ENCODE data around the gene PDE4C. TPM values are rescaled to one million over a fixed set of nuclear protein-coding genes. Genes with fewer than 3 reads are reported as not detected.

The PDE4C gene
- total RNA-seq, 1 donor from 2014 or later: 0.51 TPM

- DNase-seq: no peak
These were observed 28.9 kb downstream of the PDE4C start for GRCh38 chr19:18197306-18197705.

- DNase-seq: no peak
These were observed 29.8 kb downstream of the PDE4C start for GRCh38 chr19:18196511-18196845.

GRCh38 chr19:18194554-18195238 is 31.5 kb downstream of the PDE4C start:
- DNase-seq: peak; percentile 56

DNA sequence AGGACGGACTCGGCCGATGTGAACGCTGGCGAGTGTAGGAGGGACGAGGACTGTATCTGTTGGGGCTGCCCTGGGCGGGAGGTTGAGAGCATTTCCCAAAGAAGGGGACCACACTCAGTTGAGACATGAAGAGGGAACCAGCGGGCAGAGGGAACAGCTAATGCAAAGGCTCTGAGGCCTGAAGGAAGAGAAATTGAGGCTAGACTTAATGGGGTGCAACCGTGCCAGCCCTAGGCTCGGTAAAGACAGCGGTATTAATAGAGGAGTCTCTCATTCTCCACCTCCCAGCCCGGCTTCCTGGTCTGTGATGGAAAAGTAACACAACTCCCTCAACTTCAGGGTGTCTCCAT is 32.1 kb downstream of the PDE4C start:
- no peak for DNase-seq

GRCh38 chr19:18193388-18194180 is 32.7 kb downstream of the PDE4C start:
- no peak for DNase-seq

DNA sequence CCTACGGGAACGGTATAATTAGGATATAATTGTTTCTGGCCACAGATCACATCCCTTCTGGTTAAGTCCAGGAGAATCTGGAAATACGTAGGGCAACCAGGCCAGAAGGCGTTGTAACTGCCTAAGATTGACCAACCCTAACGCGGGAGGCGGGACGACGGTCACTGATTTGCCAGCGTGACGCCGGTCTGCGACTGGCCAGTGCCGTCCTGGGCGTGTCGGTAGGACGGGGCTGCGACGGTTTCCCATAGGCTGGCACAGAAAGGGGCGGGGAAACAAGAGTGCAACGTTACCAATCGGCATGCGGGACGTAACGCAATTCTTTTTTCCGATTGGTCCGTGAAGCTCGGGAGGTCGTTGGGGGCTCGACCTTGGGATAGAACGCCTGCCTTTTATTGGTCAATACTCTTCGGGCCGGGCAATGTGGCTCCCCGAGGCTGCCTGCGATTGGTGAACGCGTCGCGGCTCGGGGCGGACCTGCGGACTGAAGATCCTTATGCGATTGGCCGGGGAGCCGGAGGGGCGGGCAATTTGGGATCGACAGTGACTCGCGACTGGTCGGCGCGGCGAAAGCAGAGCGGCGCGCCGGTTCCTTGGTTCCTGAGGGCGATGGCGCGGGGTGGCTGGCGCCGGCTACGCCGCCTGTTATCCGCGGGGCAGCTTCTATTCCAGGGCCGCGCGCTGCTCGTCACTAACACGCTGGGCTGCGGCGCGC is 33.4 kb downstream of the PDE4C start, which contains the start of gene MPV17L2:
Gene MPV17L2 (plus strand): TSS at position 546 of the 715 bp plus-strand sequence. CDS start 64 bp downstream, at position 610.
- DNase-seq: peak; percentile 100

DNA sequence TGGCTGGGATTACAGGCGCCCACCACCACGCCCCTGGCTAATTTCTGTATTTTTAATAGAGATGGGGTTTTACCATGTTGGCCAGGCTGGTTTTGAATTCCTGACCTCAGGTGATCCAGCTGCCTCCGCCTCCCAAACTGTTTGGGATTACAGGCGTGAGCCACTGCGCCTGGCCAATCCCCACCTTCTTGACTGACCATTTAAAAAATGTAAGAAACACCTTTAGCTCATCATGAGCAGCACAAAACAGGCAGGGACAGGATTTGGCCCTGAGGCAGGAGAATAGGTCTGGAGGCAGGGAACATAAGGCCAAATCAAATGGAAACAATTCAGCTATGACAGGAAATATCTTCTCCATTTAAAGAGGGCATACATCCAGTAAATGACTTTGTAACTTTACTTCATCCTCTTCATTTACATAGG is 34.6 kb downstream of the PDE4C start:
- no peak for DNase-seq

DNA sequence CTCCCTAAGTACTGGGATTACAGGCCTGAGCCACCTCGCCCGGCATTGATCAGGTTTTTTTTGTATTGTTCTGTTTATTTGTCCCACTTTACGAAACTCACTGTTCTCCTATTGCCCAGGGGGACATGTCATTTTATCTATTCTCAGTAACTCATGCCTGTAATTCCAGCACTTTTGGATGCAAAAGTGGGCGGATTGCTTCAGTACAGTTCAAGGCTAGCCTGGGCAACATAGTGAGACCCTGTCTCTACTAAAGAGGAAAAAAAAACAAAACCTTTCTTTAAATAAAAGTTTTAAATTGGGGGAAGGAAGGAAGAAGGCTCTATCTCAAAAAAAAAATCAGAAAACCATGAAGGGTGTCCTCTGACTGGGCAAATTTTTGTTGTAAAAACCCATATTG is 36.0 kb downstream of the PDE4C start:
- no peak for DNase-seq

DNA sequence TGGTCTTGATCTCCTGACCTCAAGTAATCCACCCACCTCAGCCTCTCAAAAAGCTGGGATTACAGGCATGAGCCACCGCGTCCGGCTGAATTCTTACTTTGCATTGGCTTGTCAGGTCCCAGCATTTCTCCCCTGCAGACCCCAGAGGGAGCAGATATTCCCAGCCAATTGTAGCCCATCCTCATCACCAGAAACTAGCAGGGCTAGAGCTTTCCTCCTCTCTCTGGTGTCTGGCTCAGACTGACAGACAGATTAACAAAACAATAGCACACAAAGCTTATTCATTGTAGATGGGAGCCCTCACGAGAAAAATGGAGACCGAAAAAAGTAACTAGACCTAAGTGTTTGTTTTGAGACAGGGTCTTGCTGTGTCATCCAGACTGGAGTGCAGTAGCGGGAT is 40.7 kb downstream of the PDE4C start:
- no peak for DNase-seq

DNA sequence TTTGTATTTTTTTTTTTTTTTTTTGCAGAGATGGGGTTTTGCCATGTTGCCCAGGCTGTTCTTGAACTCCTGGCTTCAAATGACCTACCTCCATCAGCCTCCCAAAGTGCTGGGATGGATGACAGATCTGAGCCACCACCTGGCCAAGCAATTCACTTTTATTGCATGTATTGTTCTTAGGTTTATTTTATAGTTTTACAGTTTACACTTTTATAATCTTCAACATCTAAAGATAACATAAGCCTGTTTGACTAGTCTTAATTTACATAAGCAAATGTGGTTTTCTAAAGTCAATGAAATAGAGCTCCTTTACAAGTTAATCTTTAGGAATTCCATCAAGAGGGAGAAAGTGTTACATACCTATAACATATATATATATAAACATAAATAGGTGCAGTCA is 42.7 kb downstream of the PDE4C start:
- DNase-seq: no peak

DNA sequence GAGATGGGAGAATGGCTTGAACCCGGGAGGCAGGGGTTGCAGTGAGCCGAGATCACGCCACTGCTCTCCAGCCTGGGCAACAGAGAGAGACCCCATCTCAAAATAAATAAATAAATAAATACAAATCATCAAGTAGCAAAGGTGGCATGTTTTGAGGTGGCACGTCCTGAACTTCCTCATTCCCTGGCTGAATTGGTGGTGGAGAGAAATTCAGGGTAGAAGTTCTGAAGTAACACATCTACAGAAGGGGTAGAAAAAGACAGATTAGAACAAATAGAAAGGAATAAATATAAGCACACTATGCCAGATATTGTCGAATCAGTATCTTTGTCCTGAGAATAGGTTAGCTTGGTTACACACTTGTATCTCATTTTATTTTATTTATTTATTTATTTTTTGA is 46.3 kb downstream of the PDE4C start:
- no peak for DNase-seq

DNA sequence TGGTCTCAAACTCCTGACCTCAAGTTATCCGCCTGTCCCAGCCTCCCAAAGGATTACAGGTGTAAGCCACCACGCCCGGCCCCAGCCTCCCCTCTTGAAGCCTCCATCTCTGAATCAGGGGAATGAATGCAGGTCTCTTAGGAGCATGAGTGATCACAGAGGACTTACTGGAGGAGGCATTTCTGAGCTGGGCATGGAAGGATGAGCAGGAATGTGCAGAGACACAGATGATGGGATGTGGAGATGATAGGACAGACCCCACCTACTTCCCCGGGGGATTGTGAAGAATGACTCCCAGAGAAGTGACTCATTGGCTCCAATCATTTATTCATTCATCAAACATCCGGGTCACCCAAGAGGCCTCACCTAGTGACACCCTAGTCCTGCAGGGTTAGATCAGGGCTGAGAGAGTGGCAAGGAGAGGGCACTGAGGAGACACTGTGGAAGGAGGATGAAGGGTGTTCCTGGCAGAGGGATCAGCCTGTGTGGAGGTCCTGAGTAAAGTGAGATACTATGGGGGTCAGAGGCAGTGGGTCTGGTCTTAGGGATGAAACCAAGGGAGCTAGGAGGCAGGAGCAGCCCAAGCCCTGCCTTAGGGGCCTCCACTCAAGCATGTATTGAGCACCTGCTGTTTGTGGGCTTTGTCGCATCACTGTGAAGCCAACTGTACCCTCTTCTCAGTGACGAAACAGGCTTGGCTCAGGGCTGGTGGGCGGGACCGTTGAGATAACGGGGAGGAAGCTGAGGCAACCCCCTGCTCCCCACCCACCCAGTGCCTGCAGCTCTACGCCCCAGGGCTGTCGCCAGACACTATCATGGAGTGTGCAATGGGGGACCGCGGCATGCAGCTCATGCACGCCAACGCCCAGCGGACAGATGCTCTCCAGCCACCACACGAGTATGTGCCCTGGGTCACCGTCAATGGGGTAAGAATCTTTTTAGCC is 49.6 kb downstream of the PDE4C start:
- DNase-seq: no peak

GRCh38 chr19:18174983-18175382 is 51.3 kb downstream of the PDE4C start:
- no peak for DNase-seq

Other genes with a start within 250 kb of the PDE4C start
- gene ARRDC2, start 218.3 kb downstream of the PDE4C start, total RNA-seq: 68.7 and 107 TPM in 2 replicates
- gene IL12RB1, start 139.5 kb downstream of the PDE4C start, total RNA-seq: 0.34 and 0.74 TPM in 2 replicates
- 2.2 and 3.7 TPM in 2 replicates for gene MAST3, start 128.7 kb downstream of the PDE4C start, total RNA-seq
- 4.8 and 9.7 TPM in 2 replicates for gene PIK3R2, start 73.3 kb downstream of the PDE4C start, total RNA-seq
- 8.0 and 8.5 TPM in 2 replicates for gene IFI30, start 52.6 kb downstream of the PDE4C start, total RNA-seq
- 15.3 and 19.3 TPM in 2 replicates for gene MPV17L2, start 33.2 kb downstream of the PDE4C start, total RNA-seq
- 0.17 and 0.93 TPM in 2 replicates for gene RAB3A, start 22.4 kb downstream of the PDE4C start, total RNA-seq
- gene IQCN, start 48.0 kb upstream of the PDE4C start, total RNA-seq: under 0.01 and 0.17 TPM in 2 replicates
- gene JUND, start 55.2 kb upstream of the PDE4C start, total RNA-seq: 122 and 173 TPM in 2 replicates
- 88.5 and 185 TPM in 2 replicates for gene LSM4, start 96.6 kb upstream of the PDE4C start, total RNA-seq
- 28.2 and 29.6 TPM in 2 replicates for gene PGPEP1, start 114.2 kb upstream of the PDE4C start, total RNA-seq
- gene GDF15, start 159.7 kb upstream of the PDE4C start, total RNA-seq: 106 and 152 TPM in 2 replicates
- gene LRRC25, start 171.2 kb upstream of the PDE4C start, total RNA-seq: not detected in 2 replicates
- gene SSBP4, start 193.0 kb upstream of the PDE4C start, total RNA-seq: 88.8 and 96.7 TPM in 2 replicates
- 35.4 and 69.7 TPM in 2 replicates for gene ISYNA1, start 211.7 kb upstream of the PDE4C start, total RNA-seq